Breast epithelium (tissue), 4 donors: Measurements from ENCODE around the gene ENG. TPM values are rescaled to one million over a fixed set of nuclear protein-coding genes. Genes with fewer than 3 reads are reported as not detected.
"Not testable (repeated sequence)": the region's sequence is repeated elsewhere in the genome, so short reads cannot be mapped to it uniquely, and the experiment has no call there.

Experiments
- DNase-seq, 2 donors: peaks; one replicate each; pipeline ENCODE4 v3.0.0-alpha.2; 2019; ENCODE audit warnings: low spot score in 2 of 2
- H3K27ac ChIP-seq, 2 donors: fragments of 200-600 bp; sonication (generic) in 1 of 2; one replicate each; pipeline ENCODE4 v1.5.1; 2016 to 2019; ENCODE audit warnings: mild to moderate bottlenecking in 1 of 2
- H3K27me3 ChIP-seq, 2 donors: fragments of 200-600 bp; sonication (generic) in 1 of 2; one replicate each; pipeline versions ENCODE4 v1.5.1 to v1.6.0; 2017 to 2019; ENCODE audit warnings: control low read depth in 1 of 2, mild to moderate bottlenecking in 1 of 2
- H3K36me3 ChIP-seq: fragments of 200-600 bp; one replicate; pipeline ENCODE4 v1.5.1; 2019
- H3K4me1 ChIP-seq, 2 donors: fragments of 200-600 bp; sonication (generic); one replicate each; pipeline ENCODE4 v1.5.1; 2016 to 2019; ENCODE audit warnings: control low read depth in 1 of 2
- H3K4me3 ChIP-seq, 3 donors: fragments of 200-600 bp; sonication (generic); 1 replicate in 2 of 3; 2 replicates in 1 of 3; pipeline ENCODE4 v1.5.1; 2016 to 2019; ENCODE audit warnings: mild to moderate bottlenecking in 3 of 3, moderate library complexity in 2 of 3
- H3K9me3 ChIP-seq, 2 donors: fragments of 200-600 bp; sonication (generic) in 1 of 2; one replicate each; pipeline ENCODE4 v1.5.1; 2016 to 2019; ENCODE audit warnings: control low read depth in 1 of 2
- CTCF ChIP-seq, 3 donors: fragments of 450-650 bp; IDR thresholded peaks; one replicate each; pipeline ENCODE4 v1.5.1; 2016 to 2017; ENCODE audit warnings: antibody characterized with exemption in 3 of 3, mild to moderate bottlenecking in 3 of 3, moderate library complexity in 3 of 3
- POLR2A ChIP-seq: fragments of 450-650 bp; IDR thresholded peaks from one replicate; pipeline ENCODE4 v1.6.1; 2016; ENCODE audit warnings: antibody characterized with exemption, mild to moderate bottlenecking, moderate library complexity
- POLR2AphosphoS5 ChIP-seq, 3 donors: sonication (generic); formaldehyde crosslinking; IDR thresholded peaks; one replicate each; pipeline ENCODE4 v1.6.1; 2017; ENCODE audit warnings: antibody characterized with exemption in 3 of 3
- intact Hi-C: fragments of 100-400 bp; cut with DNase I; formaldehyde crosslinking; loops from one replicate; pipeline ENCODE4 v1.15.1; 2023; ENCODE audit warnings: low total_unique reads
- total RNA-seq, 3 donors: library from RNA; depleted of rRNA; stranded (reverse); fragments of >200 nt; gene quantifications; one replicate each; pipeline ENCODE4 v1.1.0, GENCODE V29; 2016

Gene ENG
- total RNA-seq, 3 donors from 2014 or later, result 21.5 to 50.8 (median 30.9) TPM

- Histone ChIP-seq H3K27ac (peak overlapping the region; percentile 15 to 71), H3K36me3 (peaks cover 6% of the 10 kb centered on the region)
These were observed 30.0 kb upstream of the ENG start for GRCh38 chr9:127884427-127884911.

GRCh38 chr9:127883959-127884358 is 29.5 kb upstream of the ENG start:
- H3K9me3 ChIP-seq, result no peaks in the 10 kb centered on the region
- peaks cover 0 to 3% of the 10 kb centered on the region in 2 donors for H3K4me1 ChIP-seq
- H3K27ac ChIP-seq, result peak overlapping the region; percentile 15 to 71
- peaks cover 6% of the 10 kb centered on the region for H3K36me3 ChIP-seq
- no peak for DNase-seq
- H3K27me3 ChIP-seq, result no peaks in the 10 kb centered on the region
- TF ChIP-seq CTCF (IDR thresholded peaks at IDR 0.05), result no peak
- H3K4me3 ChIP-seq, result no peak overlapping the region
- intact Hi-C loops, result no loop called here

More at GRCh38 chr9:127884427-127884911, 30.0 kb upstream of the ENG start:
- H3K4me3 ChIP-seq, result no peak overlapping the region
- intact Hi-C loops, result no loop called here
- no peaks in the 10 kb centered on the region for H3K27me3 ChIP-seq
- DNase-seq, result no peak
- TF ChIP-seq POLR2AphosphoS5 (IDR thresholded peaks at IDR 0.05) (no peak), POLR2A (no peak), CTCF (IDR thresholded peaks at IDR 0.05) (no peak)
- peaks cover 0 to 3% of the 10 kb centered on the region in 2 donors for H3K4me1 ChIP-seq
- no peaks in the 10 kb centered on the region for H3K9me3 ChIP-seq

GRCh38 chr9:127881715-127882114 is 27.3 kb upstream of the ENG start:
- not testable (repeated sequence) for H3K9me3 ChIP-seq, H3K27me3 ChIP-seq, H3K36me3 ChIP-seq, DNase-seq, H3K4me3 ChIP-seq, H3K4me1 ChIP-seq, H3K27ac ChIP-seq
- intact Hi-C loops, result loop anchor here (2.0 kb wide), 1 partner anchor 61 kb away; no protein-coding TSS in a partner anchor

- Histone ChIP-seq H3K4me3 (no peak overlapping the region), H3K9me3 (no peaks in the 10 kb centered on the region), H3K27ac (no peak overlapping the region), H3K27me3 (no peaks in the 10 kb centered on the region), H3K36me3 (no peaks in the 10 kb centered on the region), H3K4me1 (peaks cover 6 to 7% of the 10 kb centered on the region in 2 donors)
- intact Hi-C loops, result loop anchor here (2.0 kb wide), 1 partner anchor 63 kb away; no protein-coding TSS in a partner anchor
- no peak for TF ChIP-seq POLR2A
- TF ChIP-seq POLR2AphosphoS5 (IDR thresholded peaks at IDR 0.05), result no peak
- no peak for TF ChIP-seq CTCF (IDR thresholded peaks at IDR 0.05)
- no peak for DNase-seq
These were observed 25.7 kb upstream of the ENG start for GRCh38 chr9:127880143-127880542.

- Histone ChIP-seq H3K27me3 (no peaks in the 10 kb centered on the region), H3K4me1 (peaks cover 9 to 20% of the 10 kb centered on the region in 2 donors), H3K9me3 (no peaks in the 10 kb centered on the region), H3K4me3 (no peak overlapping the region), H3K36me3 (no peaks in the 10 kb centered on the region), H3K27ac (no peak overlapping the region)
- no peak for TF ChIP-seq POLR2A
- no peak for TF ChIP-seq POLR2AphosphoS5 (IDR thresholded peaks at IDR 0.05)
- no peak for TF ChIP-seq CTCF (IDR thresholded peaks at IDR 0.05)
- intact Hi-C loops, result loop anchor here (10.0 kb wide), 1 partner anchor 94 kb away; the partner anchor contains the start of gene CDK9
- no peak for DNase-seq
These were observed 24.4 kb upstream of the ENG start for GRCh38 chr9:127878652-127879390.
